DOHH2 (cell line): ENCODE results near the gene ATP7B.

Source experiments
- H3F3A ChIP-seq: fragments of 200-600 bp; sonication (generic), shearing (Covaris generic); 2 replicates; pipeline ENCODE4 v1.6.0; 2016; ENCODE audit warnings: antibody characterized with exemption, mild to moderate bottlenecking; ENCODE audit not compliant: control insufficient read depth, insufficient read depth
- H3K27ac ChIP-seq: fragments of 200-600 bp; sonication (generic); 2 replicates; pipeline ENCODE4 v1.5.1; 2014; ENCODE audit warnings: low read depth, mild to moderate bottlenecking, low read length, moderate library complexity
- H3K27me3 ChIP-seq: fragments of 200-600 bp; sonication (generic); 2 replicates; pipeline ENCODE4 v1.6.1; 2014; ENCODE audit warnings: mild to moderate bottlenecking, low read length, mixed read lengths; ENCODE audit not compliant: control insufficient read depth
- H3K36me3 ChIP-seq: fragments of 200-600 bp; sonication (generic); 2 replicates; pipeline ENCODE4 v1.6.1; 2014; ENCODE audit warnings: mild to moderate bottlenecking, low read length, moderate library complexity, mixed read lengths; ENCODE audit not compliant: control insufficient read depth
- H3K4me1 ChIP-seq: fragments of 200-600 bp; sonication (generic); 2 replicates; pipeline ENCODE4 v1.6.1; 2014; ENCODE audit warnings: mild to moderate bottlenecking, low read length, mixed read lengths; ENCODE audit not compliant: control insufficient read depth
- H3K4me2 ChIP-seq: fragments of 200-600 bp; sonication (generic); 2 replicates; pipeline ENCODE4 v1.6.0; 2014; ENCODE audit warnings: mild to moderate bottlenecking, low read length, moderate library complexity
- H3K4me3 ChIP-seq: fragments of 200-600 bp; sonication (generic); 2 replicates; pipeline ENCODE4 v1.5.1; 2014; ENCODE audit warnings: mild to moderate bottlenecking, low read length, mixed read lengths
- H3K79me2 ChIP-seq: fragments of 200-600 bp; sonication (generic); 2 replicates; pipeline ENCODE4 v1.6.1; 2014; ENCODE audit warnings: mild to moderate bottlenecking, low read length, mixed read lengths; ENCODE audit not compliant: control insufficient read depth
- H3K9me2 ChIP-seq: fragments of 200-600 bp; sonication (generic); replicated peaks from 2 replicates; pipeline ENCODE4 v1.6.1; 2014; ENCODE audit warnings: mild to moderate bottlenecking, low read length, mixed read lengths; ENCODE audit not compliant: control insufficient read depth
- H3K9me3 ChIP-seq: fragments of 200-600 bp; sonication (generic); 2 replicates; pipeline ENCODE4 v1.6.1; 2014; ENCODE audit warnings: antibody characterized with exemption, low read length, mixed read lengths; ENCODE audit not compliant: control insufficient read depth, insufficient read depth
- H4K20me1 ChIP-seq: fragments of 200-600 bp; sonication (generic); 2 replicates; pipeline ENCODE4 v1.6.0; 2014; ENCODE audit warnings: low read depth, mild to moderate bottlenecking, antibody characterized with exemption, low read length, moderate library complexity; ENCODE audit not compliant: control insufficient read depth, insufficient read depth
- EZH2phosphoT487 ChIP-seq: fragments of 200-600 bp; sonication (generic); IDR thresholded peaks from 2 replicates; pipeline ENCODE4 v1.6.1; 2017; ENCODE audit warnings: borderline replicate concordance, mild to moderate bottlenecking, antibody characterized with exemption, low read length, moderate library complexity, mixed read lengths
- TF ChIP-seq, protein P1 (sequence below): fragments of 200-600 bp; sonication (generic); IDR thresholded peaks from one replicate; pipeline ENCODE4 v1.5.1; 2014; ENCODE audit warnings: antibody characterized with exemption, mild to moderate bottlenecking, low read depth, low read length; ENCODE audit not compliant: poor library complexity, severe bottlenecking

Gene ATP7B

DNA sequence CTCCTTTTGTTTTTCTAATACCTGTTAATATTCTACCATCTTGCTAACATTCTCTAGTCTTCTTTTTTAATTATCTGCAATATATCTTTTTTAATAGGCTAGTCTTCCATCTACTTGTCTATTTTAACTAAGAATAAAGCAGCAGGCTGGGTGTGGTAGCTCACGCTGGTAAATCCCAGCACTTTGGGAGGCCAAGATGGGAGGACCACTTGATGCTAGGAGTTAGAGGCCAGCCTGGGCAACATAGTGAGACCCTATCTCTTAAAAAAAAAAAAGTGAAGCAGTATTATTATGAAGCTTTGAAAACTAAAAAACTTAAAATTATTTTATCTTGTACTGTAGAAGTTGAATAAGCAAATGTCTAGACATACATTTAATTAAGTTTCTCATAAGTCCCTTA, 16.6 kb upstream of the ATP7B start:
- no peak overlapping the region for H3K4me2 ChIP-seq
- peaks cover 18% of the 10 kb centered on the region for H3K79me2 ChIP-seq
- H3K9me2 ChIP-seq: no peaks in the 10 kb centered on the region
- H3K4me1 ChIP-seq: no peaks in the 10 kb centered on the region
- H3K27ac ChIP-seq: no peak overlapping the region
- no peaks in the 10 kb centered on the region for H3F3A ChIP-seq
- no peak overlapping the region for H3K4me3 ChIP-seq
- no peak for TF ChIP-seq EZH2phosphoT487
- TF ChIP-seq, protein P1, sequence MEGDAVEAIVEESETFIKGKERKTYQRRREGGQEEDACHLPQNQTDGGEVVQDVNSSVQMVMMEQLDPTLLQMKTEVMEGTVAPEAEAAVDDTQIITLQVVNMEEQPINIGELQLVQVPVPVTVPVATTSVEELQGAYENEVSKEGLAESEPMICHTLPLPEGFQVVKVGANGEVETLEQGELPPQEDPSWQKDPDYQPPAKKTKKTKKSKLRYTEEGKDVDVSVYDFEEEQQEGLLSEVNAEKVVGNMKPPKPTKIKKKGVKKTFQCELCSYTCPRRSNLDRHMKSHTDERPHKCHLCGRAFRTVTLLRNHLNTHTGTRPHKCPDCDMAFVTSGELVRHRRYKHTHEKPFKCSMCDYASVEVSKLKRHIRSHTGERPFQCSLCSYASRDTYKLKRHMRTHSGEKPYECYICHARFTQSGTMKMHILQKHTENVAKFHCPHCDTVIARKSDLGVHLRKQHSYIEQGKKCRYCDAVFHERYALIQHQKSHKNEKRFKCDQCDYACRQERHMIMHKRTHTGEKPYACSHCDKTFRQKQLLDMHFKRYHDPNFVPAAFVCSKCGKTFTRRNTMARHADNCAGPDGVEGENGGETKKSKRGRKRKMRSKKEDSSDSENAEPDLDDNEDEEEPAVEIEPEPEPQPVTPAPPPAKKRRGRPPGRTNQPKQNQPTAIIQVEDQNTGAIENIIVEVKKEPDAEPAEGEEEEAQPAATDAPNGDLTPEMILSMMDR: no peak
- no peaks in the 10 kb centered on the region for H3K27me3 ChIP-seq
- peaks cover 48% of the 10 kb centered on the region for H3K36me3 ChIP-seq
- H3K9me3 ChIP-seq: no peaks in the 10 kb centered on the region
- no peaks in the 10 kb centered on the region for H4K20me1 ChIP-seq

DNA sequence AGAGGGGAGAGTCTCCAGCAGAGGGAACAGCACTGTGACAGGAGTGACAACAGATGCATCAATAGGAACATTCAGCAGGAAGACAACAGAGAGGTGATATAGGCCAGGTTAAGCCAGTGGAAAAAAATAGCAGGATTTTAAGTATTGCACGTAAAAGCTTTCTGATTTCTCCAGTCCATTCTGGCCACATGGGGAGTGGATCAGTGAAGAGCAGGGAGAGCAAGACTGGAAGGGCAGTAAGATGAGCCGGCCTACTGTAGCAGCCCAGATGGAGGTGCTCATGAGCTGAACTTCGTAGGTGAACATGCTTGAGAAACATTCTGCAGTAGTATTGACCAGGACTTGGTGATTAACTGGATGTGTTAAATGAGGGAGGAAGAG, 15.0 kb upstream of the ATP7B start:
- no peak overlapping the region for H3K27ac ChIP-seq
- H3F3A ChIP-seq: no peaks in the 10 kb centered on the region
- no peaks in the 10 kb centered on the region for H3K4me1 ChIP-seq
- no peak overlapping the region for H3K4me2 ChIP-seq
- H3K79me2 ChIP-seq: peaks cover 18% of the 10 kb centered on the region
- no peaks in the 10 kb centered on the region for H4K20me1 ChIP-seq
- TF ChIP-seq, protein P1: no peak
- TF ChIP-seq EZH2phosphoT487: no peak
- no peaks in the 10 kb centered on the region for H3K27me3 ChIP-seq
- peaks cover 52% of the 10 kb centered on the region for H3K36me3 ChIP-seq
- H3K9me2 ChIP-seq: no peaks in the 10 kb centered on the region
- H3K4me3 ChIP-seq: no peak overlapping the region
- H3K9me3 ChIP-seq: no peaks in the 10 kb centered on the region

DNA sequence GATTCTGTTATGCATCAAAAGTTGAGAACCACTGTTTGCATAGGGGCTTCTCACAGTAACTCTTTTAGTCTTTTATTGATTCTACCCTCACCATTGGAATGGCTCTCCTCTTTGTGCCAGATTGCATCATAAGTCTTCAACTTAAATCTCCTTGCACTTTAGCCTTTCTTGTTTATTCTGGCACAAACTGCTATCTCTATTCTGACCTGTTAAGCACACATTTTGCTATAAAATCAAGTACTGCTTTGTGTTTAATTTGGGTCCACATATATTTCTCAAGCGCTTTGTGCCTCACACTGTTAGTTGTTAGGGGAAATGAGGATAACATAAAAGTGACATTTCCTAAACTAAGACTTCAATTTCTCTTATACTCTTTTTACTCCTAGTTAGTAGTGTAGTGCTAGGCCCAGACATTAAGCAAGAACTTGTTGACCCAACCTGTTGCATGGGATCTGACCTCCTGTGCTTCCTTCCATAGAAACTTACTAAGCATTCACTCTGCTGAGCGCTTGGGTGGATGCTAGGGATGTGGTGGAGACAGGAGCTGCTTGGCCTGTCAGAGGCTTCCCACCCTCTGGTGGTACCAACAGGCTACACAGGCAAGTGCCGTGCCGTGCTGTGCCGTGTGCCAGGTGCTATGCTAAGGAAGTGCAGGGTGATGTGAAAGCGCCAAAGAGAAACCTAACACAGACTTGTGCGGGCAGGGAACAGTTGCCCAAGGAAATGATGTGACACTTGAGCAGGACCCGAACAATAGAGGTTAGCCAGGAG, 14.4 kb upstream of the ATP7B start:
- H3K9me3 ChIP-seq: no peaks in the 10 kb centered on the region
- H3K27ac ChIP-seq: no peak overlapping the region
- H3K79me2 ChIP-seq: peaks cover 18% of the 10 kb centered on the region
- no peak for TF ChIP-seq EZH2phosphoT487
- TF ChIP-seq, protein P1: no peak
- H3K4me1 ChIP-seq: no peaks in the 10 kb centered on the region
- no peak overlapping the region for H3K4me2 ChIP-seq
- H3K9me2 ChIP-seq: no peaks in the 10 kb centered on the region
- H3K27me3 ChIP-seq: no peaks in the 10 kb centered on the region
- H3F3A ChIP-seq: no peaks in the 10 kb centered on the region
- peaks cover 56% of the 10 kb centered on the region for H3K36me3 ChIP-seq
- no peaks in the 10 kb centered on the region for H4K20me1 ChIP-seq
- no peak overlapping the region for H3K4me3 ChIP-seq
